HG03280 (cell line): ENCODE data around the gene TPSB2.
"Not testable (repeated sequence)": the region's sequence is repeated elsewhere in the genome, so short reads cannot be mapped to it uniquely, and the experiment has no call there.

Experiments used
- ATAC-seq: cut with Tn5 transposase; IDR thresholded peaks from one replicate; pipeline ENCODE4 v1.9.1; 2021; ENCODE audit warnings: mild to moderate bottlenecking, moderate library complexity; ENCODE audit not compliant: unreplicated experiment

Gene TPSB2

DNA sequence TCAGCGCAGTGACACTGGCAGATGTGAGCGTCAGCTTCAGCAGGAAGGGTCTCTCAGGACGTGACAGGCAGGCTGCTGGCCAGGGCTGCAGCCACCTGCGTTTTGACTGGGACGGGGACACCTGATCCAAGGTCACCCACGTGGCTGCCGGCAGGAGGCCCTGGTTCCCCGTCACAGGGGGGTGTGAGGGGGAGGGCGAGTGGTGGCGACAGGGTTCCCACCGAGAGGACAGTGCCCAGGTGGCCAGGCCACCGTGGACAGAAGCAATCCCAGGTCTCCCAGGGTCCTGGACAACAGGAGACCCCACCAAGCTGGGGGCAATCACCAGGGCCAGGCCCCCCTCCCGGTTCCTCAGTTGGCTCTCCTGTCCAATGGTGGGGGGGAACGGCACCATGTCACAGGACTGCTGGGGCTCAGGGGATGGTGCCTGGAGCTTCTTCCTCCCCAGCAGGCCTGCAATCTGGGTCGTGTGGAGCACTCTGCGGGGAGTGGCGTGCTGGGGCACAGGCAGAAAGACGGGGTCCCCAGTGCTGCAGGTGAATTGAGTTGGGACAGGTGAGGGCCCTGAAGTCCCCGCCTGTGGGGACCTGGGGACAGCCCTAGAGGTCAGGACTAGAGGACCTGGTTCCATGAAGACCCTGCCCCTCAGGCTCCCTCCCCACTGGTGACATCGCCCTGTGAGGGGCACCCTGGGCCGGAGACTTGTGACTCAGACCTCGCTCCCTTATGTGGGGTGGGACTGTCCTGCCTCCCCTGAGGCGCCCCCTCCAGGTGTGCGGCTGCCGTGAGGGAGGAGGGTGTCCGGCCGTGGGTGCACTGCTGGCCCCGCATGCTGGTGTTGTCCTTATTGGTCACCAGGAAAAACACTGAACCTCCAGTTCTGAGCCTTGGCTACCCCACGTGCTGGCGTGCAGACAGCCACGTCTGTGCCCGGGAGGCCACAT lies 14.2 kb upstream of the TPSB2 start:
- not testable (repeated sequence) for ATAC-seq

DNA sequence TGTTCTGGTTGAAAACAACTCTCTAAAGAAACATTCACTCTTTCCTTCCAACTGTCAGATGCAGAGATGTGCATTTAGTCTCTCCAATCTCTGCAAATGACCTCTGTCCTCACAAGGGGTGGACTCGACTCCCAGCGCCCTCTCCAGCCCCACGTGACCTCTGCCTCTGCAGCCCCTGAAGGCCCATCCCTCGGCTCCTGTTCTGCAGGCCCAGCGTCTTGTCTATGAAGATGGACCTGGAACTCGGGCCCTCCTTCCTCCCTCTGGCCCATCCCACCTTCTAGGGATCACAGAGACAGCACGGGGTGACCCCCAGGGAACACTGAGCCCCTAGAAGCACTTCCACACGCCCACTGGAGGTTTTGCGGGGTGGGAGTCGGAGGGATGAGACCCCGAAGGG lies 13.4 kb upstream of the TPSB2 start:
- ATAC-seq = not testable (repeated sequence)

DNA sequence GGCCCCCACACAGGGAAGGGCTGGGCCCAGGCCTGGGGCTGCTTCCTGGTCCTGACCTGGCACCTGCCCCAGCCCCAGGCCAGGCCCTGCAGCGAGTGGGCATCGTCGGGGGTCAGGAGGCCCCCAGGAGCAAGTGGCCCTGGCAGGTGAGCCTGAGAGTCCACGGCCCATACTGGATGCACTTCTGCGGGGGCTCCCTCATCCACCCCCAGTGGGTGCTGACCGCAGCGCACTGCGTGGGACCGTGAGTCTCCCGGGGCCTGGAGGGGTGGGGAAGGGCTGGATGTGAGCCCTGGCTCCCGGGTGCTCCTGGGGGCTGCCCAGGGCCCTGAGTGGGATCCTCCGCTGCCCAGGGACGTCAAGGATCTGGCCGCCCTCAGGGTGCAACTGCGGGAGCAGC lies 11.1 kb upstream of the TPSB2 start:
- ATAC-seq = not testable (repeated sequence)

DNA sequence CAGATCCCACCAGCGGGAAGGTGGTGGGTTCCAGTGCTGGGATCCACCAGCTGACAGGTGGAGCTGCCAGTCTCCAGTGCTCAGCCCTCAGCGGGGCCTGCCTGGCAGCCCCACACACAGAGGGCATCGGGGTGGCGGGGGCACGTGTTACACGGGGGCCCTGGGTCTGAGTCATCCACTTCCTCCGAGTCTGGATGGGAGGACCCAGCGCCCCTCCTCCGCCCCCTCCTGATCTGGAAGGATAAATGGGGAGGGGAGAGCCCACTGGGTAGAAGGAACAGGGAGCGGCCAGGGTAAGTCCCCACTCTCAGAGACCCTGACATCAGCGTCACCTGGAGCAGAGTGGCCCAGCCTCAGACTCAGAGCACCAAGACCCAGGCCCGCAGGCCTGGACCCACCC lies 10.5 kb upstream of the TPSB2 start, which contains the start of gene TPSAB1:
Gene TPSAB1, plus strand, starts transcription at position 270 of the 400 bp plus-strand sequence. CDS start 234 bp downstream, outside the sequence.
- ATAC-seq = not testable (repeated sequence)

DNA sequence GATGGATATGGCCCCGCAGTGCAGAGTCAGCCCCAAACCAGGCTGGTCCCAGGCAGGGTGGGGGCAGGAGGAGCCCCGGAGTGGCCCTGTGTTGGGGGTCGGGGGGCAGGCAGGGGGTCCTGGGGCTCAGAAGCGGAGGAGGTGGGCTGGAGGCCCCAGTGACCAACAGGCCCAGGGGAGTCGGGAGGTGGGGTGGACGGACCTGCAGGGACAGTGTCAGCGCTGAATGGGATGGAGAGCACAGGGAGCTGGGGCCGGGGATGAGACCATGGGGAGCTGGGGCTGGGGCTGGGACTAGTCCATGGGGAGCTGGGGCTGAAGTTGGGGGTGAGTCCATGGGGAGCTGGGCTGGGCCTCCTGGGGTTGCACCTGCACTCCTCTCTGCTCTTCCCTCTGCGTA lies 9.6 kb upstream of the TPSB2 start:
- ATAC-seq = not testable (repeated sequence)

DNA sequence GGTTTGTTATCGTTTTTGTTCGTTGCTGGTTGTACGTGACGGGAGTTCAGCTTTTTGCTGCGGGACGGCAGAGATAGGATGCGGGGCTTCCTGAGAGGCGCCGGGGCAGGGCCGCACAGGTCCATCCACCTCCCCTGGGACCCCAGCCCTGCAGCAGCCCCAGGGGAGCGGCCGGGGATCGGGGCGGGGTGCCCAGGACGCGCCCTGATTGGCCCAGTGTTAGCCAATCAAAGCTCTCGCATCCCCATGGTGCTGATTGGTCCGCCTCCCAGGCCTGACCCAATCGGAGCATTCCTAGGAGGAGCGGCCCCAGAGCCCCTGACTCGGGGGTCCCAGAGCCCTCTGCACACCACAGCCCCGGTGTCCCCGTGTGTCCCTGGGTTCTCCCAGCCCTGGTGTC lies 8.9 kb upstream of the TPSB2 start:
- not testable (repeated sequence) for ATAC-seq

DNA sequence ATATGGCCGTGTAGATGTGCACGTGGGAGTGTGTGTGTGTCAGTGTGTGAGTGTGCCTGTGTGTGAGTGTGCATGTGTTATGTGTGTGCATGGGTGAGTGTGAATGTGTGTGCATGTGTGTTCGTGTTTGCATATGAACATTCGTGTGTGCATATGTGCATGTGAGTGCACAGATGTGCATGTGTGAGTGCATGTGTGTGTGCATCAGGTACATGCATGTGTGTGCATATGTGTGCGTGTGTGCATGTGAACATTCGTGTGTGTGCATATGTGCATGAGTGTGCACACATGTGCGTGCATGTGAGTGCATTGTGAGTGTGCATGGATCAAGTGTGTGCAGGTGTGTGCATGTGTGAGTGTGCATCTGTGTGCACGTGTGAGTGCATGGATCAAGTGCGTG lies 8.0 kb upstream of the TPSB2 start:
- ATAC-seq = no peak

DNA sequence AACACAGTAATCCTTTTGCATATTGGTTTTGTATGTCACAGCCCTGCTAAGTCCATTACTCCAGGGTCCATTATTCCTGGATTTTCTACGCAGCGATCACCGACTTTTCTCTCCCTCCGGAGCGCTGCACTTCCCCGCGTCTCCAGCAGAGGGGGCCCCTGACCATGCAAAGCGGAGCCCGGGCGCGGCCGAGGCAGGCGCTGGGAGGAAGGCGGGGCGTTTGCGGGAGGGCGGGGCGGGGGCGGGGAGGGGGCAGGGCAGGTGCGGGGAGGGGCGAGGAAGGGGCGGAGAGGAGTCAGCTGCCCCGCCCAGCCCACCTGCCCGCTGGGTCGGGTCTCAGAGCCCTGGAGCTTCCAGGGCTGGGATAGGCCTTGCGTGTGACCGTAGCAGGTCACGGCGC lies 6.7 kb upstream of the TPSB2 start:
- ATAC-seq = not testable (repeated sequence)

DNA sequence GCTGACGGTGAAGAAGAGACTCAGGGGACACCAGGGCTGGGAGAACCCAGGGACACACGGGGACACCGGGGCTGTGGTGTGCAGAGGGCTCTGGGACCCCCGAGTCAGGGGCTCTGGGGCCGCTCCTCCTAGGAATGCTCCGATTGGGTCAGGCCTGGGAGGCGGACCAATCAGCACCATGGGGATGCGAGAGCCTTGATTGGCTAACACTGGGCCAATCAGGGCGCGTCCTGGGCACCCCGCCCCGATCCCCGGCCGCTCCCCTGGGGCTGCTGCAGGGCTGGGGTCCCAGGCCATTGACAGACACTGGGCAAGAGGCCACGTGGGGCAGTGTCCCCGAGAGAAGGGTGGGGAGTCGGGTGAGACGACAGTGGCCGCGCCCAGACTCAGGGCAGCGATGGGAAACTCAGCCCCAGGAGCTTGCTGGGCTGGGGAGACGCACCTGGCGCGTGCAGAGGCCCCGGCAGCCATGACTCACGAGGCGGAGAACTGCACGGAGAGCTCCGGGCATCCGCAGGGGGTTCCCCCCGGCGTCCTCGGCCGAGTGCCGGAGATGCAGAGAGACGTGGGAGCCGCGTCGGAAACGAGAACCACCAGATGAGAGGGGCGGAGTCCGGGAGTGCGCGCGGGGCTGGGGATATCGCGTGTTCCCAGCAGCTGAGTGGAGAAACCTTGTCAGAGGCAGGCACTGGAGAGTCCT lies 2.2 kb upstream of the TPSB2 start:
- ATAC-seq = not testable (repeated sequence)

DNA sequence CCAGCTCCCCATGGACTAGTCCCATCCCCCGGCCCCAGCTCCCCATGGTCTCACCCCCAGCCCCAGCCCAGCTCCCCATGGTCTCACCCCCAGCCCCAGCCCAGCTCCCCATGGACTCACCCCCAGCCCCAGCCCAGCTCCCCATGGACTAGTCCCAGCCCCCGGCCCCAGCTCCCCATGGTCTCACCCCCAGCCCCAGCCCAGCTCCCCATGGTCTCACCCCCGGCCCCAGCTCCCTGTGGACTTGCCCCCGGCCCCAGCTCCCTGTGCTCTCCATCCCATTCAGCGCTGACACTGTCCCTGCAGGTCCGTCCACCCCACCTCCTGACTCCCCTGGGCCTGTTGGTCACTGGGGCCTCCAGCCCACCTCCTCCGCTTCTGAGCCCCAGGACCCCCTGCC lies 1.3 kb upstream of the TPSB2 start:
- ATAC-seq = not testable (repeated sequence)

DNA sequence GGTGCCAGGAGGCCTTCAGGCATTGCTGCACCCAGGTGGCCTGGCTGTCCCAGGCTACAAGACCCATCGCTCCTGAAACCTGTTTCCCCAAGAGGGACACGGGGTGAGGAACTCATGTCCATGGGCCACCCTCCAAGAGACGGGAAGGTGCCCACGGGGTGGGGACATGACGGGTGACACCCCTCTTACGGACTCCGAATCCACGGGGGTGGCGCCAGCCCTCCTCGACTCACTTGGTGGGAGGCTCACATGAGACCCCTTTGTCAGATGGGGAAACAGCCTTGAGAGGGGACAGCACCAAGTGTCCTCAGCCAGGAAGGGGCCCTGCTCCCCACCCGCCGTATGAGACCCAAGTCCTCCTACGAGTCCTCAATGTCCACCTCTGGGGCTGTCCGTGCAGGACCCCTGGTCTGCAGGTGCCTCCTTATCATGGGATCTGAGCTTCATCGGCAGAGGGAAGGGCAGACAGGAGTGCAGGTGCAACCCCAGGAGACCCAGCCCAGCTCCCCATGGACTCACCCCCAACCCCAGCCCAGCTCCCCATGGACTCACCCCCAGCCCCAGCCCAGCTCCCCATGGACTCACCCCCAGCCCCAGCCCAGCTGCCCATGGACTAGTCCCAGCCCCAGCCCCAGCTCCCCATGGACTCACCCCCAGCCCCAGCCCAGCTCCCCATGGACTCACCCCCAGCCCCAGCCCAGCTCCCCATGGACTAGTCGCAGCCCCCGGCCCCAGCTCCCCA lies 658 bp upstream of the TPSB2 start:
- not testable (repeated sequence) for ATAC-seq

DNA sequence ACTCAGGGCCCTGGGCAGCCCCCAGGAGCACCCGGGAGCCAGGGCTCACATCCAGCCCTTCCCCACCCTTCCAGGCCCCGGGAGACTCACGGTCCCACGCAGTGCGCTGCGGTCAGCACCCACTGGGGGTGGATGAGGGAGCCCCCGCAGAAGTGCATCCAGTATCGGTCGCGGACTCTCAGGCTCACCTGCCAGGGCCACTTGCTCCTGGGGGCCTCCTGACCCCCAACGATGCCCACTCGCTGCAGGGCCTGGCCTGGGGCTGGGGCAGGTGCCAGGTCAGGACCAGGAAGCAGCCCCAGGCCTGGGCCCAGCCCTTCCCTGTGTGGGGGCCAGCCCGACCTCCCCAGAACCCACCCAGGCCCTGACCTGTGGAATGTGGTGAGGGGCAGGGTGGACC lies 508 bp downstream of the TPSB2 start:
- ATAC-seq = not testable (repeated sequence)

DNA sequence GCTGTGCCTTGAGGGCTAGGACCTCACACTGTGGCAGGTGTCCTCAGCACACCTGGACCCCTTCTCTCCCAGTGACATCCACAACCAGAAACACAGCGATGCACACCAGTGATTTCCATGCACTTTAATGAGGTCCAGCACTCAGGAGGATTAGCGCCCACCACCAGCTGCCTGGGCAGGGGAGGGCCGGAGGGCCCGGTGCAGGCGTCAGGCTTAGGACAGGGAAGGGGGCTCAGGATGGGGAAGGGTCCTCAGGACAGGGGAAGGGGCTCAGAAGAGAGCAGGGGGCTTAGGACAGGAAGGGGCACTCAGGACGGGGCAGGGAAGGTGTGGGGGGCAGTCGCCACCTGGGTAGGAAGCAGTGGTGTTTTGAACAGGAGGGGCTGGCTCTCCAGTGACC lies 1.8 kb downstream of the TPSB2 start:
- ATAC-seq = not testable (repeated sequence)

DNA sequence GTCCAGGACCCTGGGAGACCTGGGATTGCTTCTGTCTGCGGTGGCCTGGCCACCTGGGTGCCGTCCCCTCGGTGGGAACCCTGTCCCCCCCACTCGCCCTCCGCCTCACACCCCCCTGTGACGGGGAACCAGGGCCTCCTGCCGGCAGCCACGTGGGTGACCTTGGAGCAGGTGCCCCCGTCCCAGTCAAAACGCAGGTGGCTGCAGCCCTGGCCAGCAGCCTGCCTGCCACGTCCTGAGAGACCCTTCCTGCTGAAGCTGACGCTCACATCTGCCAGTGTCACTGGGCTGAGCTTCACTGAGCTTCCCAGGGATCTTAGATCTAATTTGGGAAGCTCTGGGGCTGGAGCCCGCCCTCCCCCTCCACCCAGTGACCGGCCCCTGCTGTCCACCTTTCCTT lies 3.3 kb downstream of the TPSB2 start:
- ATAC-seq = not testable (repeated sequence)

DNA sequence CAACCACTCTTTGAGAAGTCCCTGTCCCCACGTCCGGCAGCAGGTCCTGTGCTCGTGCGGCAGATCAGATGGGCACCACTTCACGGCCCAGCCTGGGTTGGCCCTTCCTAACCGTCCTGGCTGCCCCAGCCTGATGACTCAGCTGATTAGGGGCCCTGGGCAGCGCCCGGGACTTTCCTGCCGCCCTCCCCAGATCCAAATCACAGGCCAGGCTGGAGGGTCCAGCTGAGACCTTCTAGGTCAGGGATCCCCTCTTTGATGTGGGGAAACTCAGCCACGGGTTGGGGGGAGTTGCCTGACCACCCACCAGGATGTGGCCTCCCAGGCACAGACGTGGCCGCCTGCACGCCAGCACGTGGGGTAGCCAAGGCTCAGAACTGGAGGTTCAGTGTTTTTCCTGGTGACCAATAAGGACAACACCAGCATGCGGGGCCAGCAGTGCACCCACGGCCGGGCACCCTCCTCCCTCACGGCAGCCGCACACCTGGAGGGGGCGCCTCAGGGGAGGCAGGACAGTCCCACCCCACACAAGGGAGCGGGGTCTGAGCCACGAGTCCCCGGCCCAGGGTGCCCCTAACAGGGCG lies 4.2 kb downstream of the TPSB2 start:
- not testable (repeated sequence) for ATAC-seq

DNA sequence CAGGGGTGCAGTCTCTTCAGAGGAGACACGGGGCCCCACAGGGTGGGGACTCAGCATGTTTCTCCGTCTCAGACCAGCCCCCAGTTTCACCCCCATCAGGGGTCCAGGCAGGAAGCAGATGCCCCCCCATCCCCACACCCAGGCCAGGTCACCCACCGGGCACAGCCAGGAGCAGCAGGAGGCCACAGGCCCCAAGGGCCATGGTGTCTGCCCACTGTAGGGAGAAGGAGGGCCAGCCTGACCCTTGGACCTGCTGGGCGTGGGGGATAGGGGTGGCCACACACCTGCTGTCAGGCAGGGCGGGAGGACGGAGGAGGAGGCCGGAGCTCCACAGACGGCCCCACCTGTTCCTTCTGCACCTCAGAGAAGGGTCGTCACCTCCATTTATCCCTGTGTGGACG lies 4.9 kb downstream of the TPSB2 start, which contains the start of gene TPSG1:
Gene TPSG1, minus strand, starts transcription at position 218 of the 401 bp plus-strand sequence. Its CDS starts 16 bp downstream, at position 202.
- no peak for ATAC-seq

DNA sequence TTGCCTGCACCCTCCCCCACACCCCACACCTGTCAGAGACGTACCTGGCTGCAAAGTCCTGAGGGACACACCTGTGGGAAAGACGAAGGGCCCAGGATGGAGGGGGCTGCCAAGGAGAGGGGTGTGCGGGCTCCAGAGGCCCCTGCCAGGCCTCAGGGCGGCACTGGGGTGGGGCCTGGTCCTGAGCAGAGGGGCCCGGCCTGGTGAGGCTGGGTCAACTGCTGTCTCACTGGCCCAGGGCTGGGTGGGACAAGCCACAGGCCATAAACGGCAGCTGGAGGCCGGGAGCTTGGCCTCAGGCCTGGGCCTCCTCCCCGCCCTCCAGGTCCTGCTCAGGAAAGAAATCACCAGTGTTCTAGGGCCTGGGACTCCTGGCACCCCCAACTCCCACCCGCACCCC lies 5.4 kb downstream of the TPSB2 start:
- ATAC-seq = no peak

DNA sequence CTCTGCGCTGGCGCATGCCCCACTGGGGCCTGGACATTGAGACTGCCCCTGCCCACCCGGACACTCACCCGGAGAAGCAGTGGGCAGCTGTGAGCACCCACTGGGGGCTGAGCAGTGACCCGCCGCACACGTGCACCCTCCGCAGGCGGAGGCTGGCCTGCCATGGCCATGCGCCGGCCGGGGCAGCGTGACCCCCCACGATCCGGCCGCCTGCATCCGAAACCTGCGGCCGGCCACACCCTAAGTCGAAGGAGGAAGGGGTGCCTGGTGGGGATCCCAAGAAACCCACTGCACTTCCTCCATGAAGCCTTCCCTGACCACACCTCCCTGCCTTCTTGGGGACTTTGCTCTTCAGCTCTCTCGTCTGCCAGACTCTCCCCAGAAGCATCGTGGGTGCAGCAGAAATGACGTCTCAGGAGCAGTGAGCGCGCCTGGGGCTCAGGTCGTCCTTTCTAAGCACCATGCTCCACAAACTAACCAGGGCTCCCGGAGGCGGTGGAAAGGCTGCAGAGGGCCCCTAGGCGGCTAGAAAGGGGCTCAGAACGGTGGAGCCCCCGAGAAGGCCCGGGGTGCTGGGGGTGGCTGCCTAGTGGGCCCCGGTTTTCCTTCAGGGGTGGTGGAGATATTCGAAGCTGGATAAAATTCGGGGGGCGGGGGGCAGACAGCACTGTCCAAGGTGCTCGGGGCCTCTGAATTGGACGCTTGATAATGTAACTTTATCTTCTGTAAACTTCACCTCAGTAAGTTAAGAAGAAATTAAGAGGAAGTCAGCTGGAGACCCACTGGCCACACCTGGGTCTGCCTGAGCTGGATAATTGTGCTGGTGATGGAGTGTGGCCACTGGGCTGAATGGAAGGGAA lies 6.4 kb downstream of the TPSB2 start:
- no peak for ATAC-seq

DNA sequence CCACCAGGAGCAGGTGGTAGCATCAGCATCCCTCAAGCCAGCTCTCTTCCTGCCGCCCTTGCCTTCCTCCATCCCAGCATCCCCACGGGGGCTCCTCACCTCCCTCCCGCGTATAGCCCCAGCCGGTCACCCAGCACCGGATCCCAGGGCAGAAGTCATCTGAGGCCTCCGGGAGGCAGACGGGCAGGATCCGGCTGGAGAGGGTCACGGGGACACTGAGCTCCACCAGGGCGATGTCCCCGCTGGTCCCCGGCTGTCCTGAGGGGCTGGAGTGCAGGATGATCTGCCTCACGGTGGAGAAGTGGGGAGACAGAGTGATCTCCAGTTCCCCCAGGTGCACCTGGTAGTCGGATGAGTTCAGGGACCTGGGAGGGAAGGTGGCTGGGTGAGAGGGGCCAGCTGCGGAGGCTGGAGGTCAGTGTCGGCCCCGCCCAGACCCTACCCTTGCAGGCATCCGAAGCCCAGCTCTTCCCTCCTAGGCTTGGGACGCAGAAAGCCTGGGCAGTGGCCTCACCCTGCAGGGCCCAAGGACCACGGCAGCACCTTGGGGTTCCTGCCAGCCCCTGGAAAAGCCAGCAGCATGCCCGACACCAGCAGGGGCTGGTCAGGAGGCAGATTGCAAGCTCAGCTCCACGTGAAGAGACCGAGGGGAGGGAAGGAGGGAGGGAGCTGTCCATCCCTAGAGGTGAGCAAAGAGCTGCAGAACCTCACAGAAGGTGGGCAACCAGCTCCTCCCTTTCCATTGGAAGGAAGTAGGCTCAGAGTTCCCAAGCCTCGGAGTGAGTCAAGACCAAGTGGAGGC lies 7.2 kb downstream of the TPSB2 start:
- ATAC-seq = no peak
